HG03135 (cell line): ENCODE measurements around the gene CBX4.
A peak's percentile ranks its signal among the peaks of the same experiment; 100 is the strongest.

Experiments
- ATAC-seq: cut with Tn5 transposase; IDR thresholded peaks from one replicate; pipeline ENCODE4 v1.9.1; 2021; ENCODE audit warnings: mild to moderate bottlenecking, moderate library complexity; ENCODE audit not compliant: unreplicated experiment

Gene CBX4

GRCh38 chr17:79814127-79814973 lies 24.9 kb downstream of the CBX4 start:
- no peak for ATAC-seq

GRCh38 chr17:79813297-79814126 lies 25.7 kb downstream of the CBX4 start:
- ATAC-seq, result no peak

- no peak for ATAC-seq
These were observed 26.6 kb downstream of the CBX4 start for GRCh38 chr17:79812353-79813258.

- ATAC-seq, result no peak
These were observed 27.3 kb downstream of the CBX4 start for GRCh38 chr17:79811868-79812352.

- ATAC-seq, result no peak
These were observed 28.0 kb downstream of the CBX4 start for GRCh38 chr17:79811011-79811867.

- ATAC-seq, result peak; percentile 67
These were observed 28.9 kb downstream of the CBX4 start for GRCh38 chr17:79810130-79811010.

GRCh38 chr17:79809530-79810129 lies 29.6 kb downstream of the CBX4 start:
- no peak for ATAC-seq

- ATAC-seq, result no peak
These were observed 30.3 kb downstream of the CBX4 start for GRCh38 chr17:79808763-79809529.

- no peak for ATAC-seq
These were observed 32.1 kb downstream of the CBX4 start for GRCh38 chr17:79806863-79807720.

- ATAC-seq, result no peak
These were observed 32.8 kb downstream of the CBX4 start for GRCh38 chr17:79806446-79806760.

GRCh38 chr17:79804856-79805696 lies 34.2 kb downstream of the CBX4 start:
- peak; percentile 7 for ATAC-seq

- ATAC-seq, result peak; percentile 48
These were observed 35.0 kb downstream of the CBX4 start for GRCh38 chr17:79803997-79804855.

GRCh38 chr17:79803421-79803996 lies 35.7 kb downstream of the CBX4 start:
- no peak for ATAC-seq

- ATAC-seq, result no peak
These were observed 36.4 kb downstream of the CBX4 start for GRCh38 chr17:79802736-79803420.
